HepG2 (cell line): ENCODE measurements around the gene TMEM258. TPM values are rescaled to one million over a fixed set of nuclear protein-coding genes. Genes with fewer than 3 reads are reported as not detected.
A peak's percentile ranks its signal among the peaks of the same experiment; 100 is the strongest.

Experiments
- DZIP1 ChIP-seq: sonication (generic); formaldehyde crosslinking; IDR thresholded peaks from 2 replicates; pipeline ENCODE4 v1.5.0; 2020; ENCODE audit warnings: mild to moderate bottlenecking, missing genetic modification reagents
- FOSL2 ChIP-seq: sonication (generic); formaldehyde crosslinking; IDR thresholded peaks from 2 replicates; pipeline ENCODE4 v1.4.0; 2020; ENCODE audit warnings: missing genetic modification reagents
- FOXJ3 ChIP-seq: sonication (generic); formaldehyde crosslinking; IDR thresholded peaks from 2 replicates; pipeline ENCODE4 v1.4.0; 2020; ENCODE audit warnings: missing genetic modification reagents, mild to moderate bottlenecking, borderline replicate concordance
- LCORL ChIP-seq, 2 experiments: fragments of 450-650 bp in 1 of 2; sonication (generic) in 1 of 2; formaldehyde crosslinking in 1 of 2; IDR thresholded peaks; 2 replicates each; pipeline versions ENCODE4 v1.5.0 to v1.6.1; 2017 to 2020; ENCODE audit warnings: antibody characterized with exemption in 1 of 2, missing genetic modification reagents in 1 of 2
- MEF2D ChIP-seq: sonication (generic); formaldehyde crosslinking; IDR thresholded peaks from 2 replicates; pipeline ENCODE4 v1.5.1; 2020; ENCODE audit warnings: mild to moderate bottlenecking, missing genetic modification reagents
- NCOA2 ChIP-seq: sonication (generic); formaldehyde crosslinking; IDR thresholded peaks from 2 replicates; pipeline ENCODE4 v1.8.0; 2022; ENCODE audit warnings: inconsistent platforms
- RXRB ChIP-seq: IDR thresholded peaks from 2 replicates; pipeline ENCODE4 v1.6.1; 2016; ENCODE audit warnings: borderline replicate concordance, missing genetic modification reagents, missing compliant biosample characterization
- SAP130 ChIP-seq: IDR thresholded peaks from 2 replicates; pipeline ENCODE4 v1.6.1; 2016; ENCODE audit warnings: low read depth
- SOX5 ChIP-seq: IDR thresholded peaks from 2 replicates; pipeline ENCODE4 v1.6.1; 2016; ENCODE audit warnings: borderline replicate concordance
- TBL1XR1 ChIP-seq: fragments of 150-350 bp; IDR thresholded peaks from 2 replicates; pipeline ENCODE4 v1.6.1; 2014; ENCODE audit warnings: borderline replicate concordance, low read length; ENCODE audit not compliant: partially characterized antibody
- WIZ ChIP-seq: sonication (generic); formaldehyde crosslinking; IDR thresholded peaks from 2 replicates; pipeline ENCODE4 v1.5.1; 2020; ENCODE audit warnings: mild to moderate bottlenecking, missing genetic modification reagents
- ZBTB43 ChIP-seq: sonication (generic); formaldehyde crosslinking; conservative IDR thresholded peaks from 2 replicates; pipeline ENCODE4 v1.4.0; 2020; ENCODE audit warnings: missing genetic modification reagents
- ZNF256 ChIP-seq: sonication (generic); formaldehyde crosslinking; conservative IDR thresholded peaks from 2 replicates; pipeline ENCODE4 v1.4.0; 2020; ENCODE audit warnings: missing genetic modification reagents
- ZNF670 ChIP-seq: sonication (generic); formaldehyde crosslinking; IDR thresholded peaks from 2 replicates; pipeline ENCODE4 v1.8.0; 2022; ENCODE audit warnings: mild to moderate bottlenecking, missing genetic modification reagents, borderline replicate concordance
- ZNF761 ChIP-seq: sonication (generic); formaldehyde crosslinking; conservative IDR thresholded peaks from 2 replicates; pipeline ENCODE4 v1.4.0; 2020; ENCODE audit warnings: mild to moderate bottlenecking, missing genetic modification reagents
- ZNF800 ChIP-seq: sonication (generic); formaldehyde crosslinking; IDR thresholded peaks from 2 replicates; pipeline ENCODE4 v1.4.0; 2020; ENCODE audit warnings: missing genetic modification reagents
- ZNF816 ChIP-seq: sonication (generic); formaldehyde crosslinking; IDR thresholded peaks from 2 replicates; pipeline ENCODE4 v1.8.0; 2022; ENCODE audit warnings: missing genetic modification reagents, mild to moderate bottlenecking, borderline replicate concordance
- ZSCAN31 ChIP-seq: sonication (generic); formaldehyde crosslinking; IDR thresholded peaks from 2 replicates; pipeline ENCODE4 v1.5.0; 2020; ENCODE audit warnings: low read depth, mild to moderate bottlenecking, missing genetic modification reagents
- polyA plus RNA-seq, 8 experiments: library from polyadenylated mRNA; depleted of rRNA in 3 of 8; stranded (reverse) in 7 of 8; unstranded in 1 of 8; fragments of >200 nt; fragmentation: Illumina TruSeq in 4 of 8; extraction: Trizol in 4 of 8; gene quantifications; 2 replicates each; pipeline versions ENCODE4 v1.2.1 to v1.2.3, GENCODE V29; 2011 to 2016; ENCODE audit warnings: low read depth in 4 of 8, missing spikeins in 1 of 8, mixed read lengths in 1 of 8; ENCODE audit not compliant: insufficient read depth in 1 of 8
- total RNA-seq, 5 experiments: library from RNA; depleted of rRNA; stranded (reverse); fragments of >200 nt; fragmentation: Illumina TruSeq; extraction: Trizol; gene quantifications; 2 replicates each; pipeline ENCODE4 v1.2.3, GENCODE V29; 2016; ENCODE audit warnings: low read depth in 1 of 5

The TMEM258 gene
- total and polyA plus RNA-seq, 2 of the 13 experiments (the other 11 are each of a cell fraction or from before 2014, with no cell fraction given), result 175 to 424 TPM

- TF ChIP-seq RXRB (CRISPR knock-in tag) (peak; percentile 86), LCORL (IDR thresholded peaks at IDR 0.05) (no peak), LCORL (CRISPR knock-in tag; IDR thresholded peaks at IDR 0.05) (peak; percentile 84), WIZ (CRISPR knock-in tag) (no peak), ZNF256 (CRISPR knock-in tag) (peak; percentile 21; the same call in 1 of the 2 replicates), ZBTB43 (peak; percentile 77; the same call in 1 of the 2 replicates), ZNF761 (CRISPR knock-in tag) (peak; percentile 62; the same call in 1 of the 2 replicates), ZNF800 (peak; percentile 53; the same call in 1 of the 2 replicates), SOX5 (CRISPR knock-in tag) (peak; percentile 86), ZNF816 (CRISPR knock-in tag) (no peak), NCOA2 (peak; percentile 51), TBL1XR1 (peak; percentile 23), ZNF670 (CRISPR knock-in tag) (peak; percentile 80), MEF2D (CRISPR knock-in tag) (peak; percentile 59), FOXJ3 (CRISPR knock-in tag) (no peak; the same call in none of the 2 replicates), FOSL2 (CRISPR knock-in tag) (peak; percentile 90), SAP130 (CRISPR knock-in tag) (peak; percentile 74), DZIP1 (0 out of 2 replicates have a peak, but pooled peaks have one; percentile 23), ZSCAN31 (CRISPR knock-in tag) (peak; percentile 63; the same call in 1 of the 2 replicates)
Measured at GRCh38 chr11:61756452-61757212, 35.8 kb downstream of the TMEM258 start (continued).
